Cardiac septum (tissue), 1 donor: ENCODE results near the gene NBPF8. TPM values are rescaled to one million over a fixed set of nuclear protein-coding genes. Genes with fewer than 3 reads are reported as not detected.
"Not testable (repeated sequence)": the region's sequence is repeated elsewhere in the genome, so short reads cannot be mapped to it uniquely, and the experiment has no call there.

Experiments
- DNase-seq: peaks from one replicate; pipeline ENCODE4 v3.0.0-alpha.2; 2020; ENCODE audit warnings: low spot score
- intact Hi-C: fragments of 100-400 bp; cut with DNase I; formaldehyde crosslinking; loops from one replicate; pipeline ENCODE4 v1.14.0; 2022
- long read RNA-seq: library from polyadenylated mRNA; unstranded; transcript quantifications from one replicate; pipeline ENCODE4 v2.0.0, GENCODE V29; 2021
- total RNA-seq: library from RNA; stranded (reverse); fragmentation: NEBNext Ultra II Directional; extraction: Animal tissue kit (Norgen Biotek cat#: 25700); gene quantifications from one replicate; pipeline ENCODE4 v1.2.1, GENCODE V29; 2021
- donor health status: DM: no; HTN: no; CAD: no.

Gene NBPF8
- 3.2 TPM for total RNA-seq
- long read RNA-seq, partial matches to known transcripts: 3 of 8 reads
- long read RNA-seq, other reads (novel, unspliced or antisense): 5 of 8 reads

GRCh38 chr1:120414911-120415480, at the start of gene NBPF8:
TSS of gene NBPF8 (plus strand) at chr1:120415035. CDS start at chr1:120436523, 21,488 bp downstream.
- intact Hi-C loops: not testable (repeated sequence)
- peak; percentile 85 for DNase-seq

DNA sequence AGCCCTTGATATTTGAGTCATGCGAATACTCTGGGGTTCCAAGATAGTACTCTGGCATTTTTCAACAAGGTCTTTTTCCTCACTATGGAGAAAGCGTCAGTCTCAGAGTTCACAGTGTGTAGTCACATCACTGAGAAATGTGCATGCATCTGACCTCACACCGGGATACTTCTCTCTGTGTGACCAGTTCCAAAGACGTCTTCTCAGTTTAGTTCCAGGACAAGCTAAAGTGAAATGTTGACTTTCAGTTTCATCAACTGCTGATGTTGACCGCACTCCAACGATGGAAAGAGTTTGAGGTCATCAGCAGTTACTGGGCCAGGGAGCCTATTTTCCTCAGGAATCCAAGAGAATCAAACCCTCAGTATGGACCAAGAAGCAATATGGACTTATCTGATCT, 47.1 kb upstream of the NBPF8 start:
- intact Hi-C loops, DNase-seq: not testable (repeated sequence)

DNA sequence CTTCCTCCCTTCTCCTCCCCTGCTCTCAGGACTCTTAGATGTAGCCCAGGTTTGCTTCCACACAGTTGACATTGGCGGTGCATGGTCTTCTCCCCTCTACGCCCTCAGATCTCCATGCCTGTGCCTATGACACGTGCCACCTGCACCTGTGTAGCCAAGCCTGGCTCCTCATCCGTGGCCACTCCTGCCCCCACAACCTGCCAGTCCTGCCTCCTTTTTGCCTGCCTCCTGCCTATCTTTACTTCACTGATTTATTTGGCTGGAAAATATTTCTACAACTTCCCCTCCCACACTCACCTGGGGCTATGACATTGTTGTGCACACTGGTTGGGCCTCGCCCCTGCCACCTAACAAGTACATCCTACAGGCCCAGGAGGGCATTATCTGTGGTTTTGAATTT, 28.2 kb upstream of the NBPF8 start:
- intact Hi-C loops, DNase-seq: not testable (repeated sequence)

- intact Hi-C loops, DNase-seq: not testable (repeated sequence)
Measured at GRCh38 chr1:120388597-120389126, 26.2 kb upstream of the NBPF8 start.

GRCh38 chr1:120391365-120391764, 23.5 kb upstream of the NBPF8 start:
- DNase-seq, intact Hi-C loops: not testable (repeated sequence)

DNA sequence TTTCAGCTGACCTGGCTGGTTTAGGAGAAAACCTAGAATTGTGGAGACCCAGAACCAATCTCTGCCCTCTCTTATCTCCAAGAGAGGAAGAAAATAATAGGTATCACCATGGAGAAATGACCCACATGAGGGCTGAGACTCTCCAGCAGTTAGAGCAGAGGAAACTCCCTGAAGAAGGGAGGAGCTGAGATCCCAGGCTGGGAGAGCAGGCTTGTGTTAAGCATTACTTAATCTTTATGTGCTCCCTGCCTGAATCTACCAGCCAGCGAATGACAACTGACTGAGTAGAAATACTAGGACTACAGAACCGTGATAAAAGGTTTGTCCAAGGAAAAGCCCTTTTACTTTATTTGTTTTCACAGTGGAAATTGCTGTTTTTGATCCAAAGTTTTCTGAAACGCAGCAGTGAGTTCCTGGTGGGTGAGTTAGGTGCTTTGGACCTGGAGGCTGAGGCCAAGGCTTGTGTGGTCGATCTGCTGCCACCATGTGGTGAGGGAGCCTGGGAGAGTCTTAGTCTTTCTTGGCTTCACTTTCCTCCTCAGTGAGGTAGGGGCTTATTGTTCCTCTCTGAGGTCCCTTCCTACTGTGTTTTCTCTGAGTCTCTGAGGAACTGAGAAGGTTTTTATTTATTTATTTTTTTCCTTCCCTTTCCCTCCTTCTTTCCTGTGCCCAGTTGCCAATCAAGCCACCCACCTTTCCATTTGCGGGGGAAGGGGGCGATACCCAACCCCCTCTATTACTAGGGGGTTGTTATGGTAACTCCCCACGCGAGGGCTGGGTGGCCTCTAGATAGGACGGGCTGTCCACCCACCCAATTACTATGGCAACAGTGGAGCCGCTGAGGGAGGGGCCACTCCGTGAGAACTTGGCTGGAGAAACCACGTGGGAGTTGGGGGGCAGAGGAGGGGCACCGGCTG, 21.3 kb upstream of the NBPF8 start:
- DNase-seq, intact Hi-C loops: not testable (repeated sequence)

GRCh38 chr1:120405348-120405747, 9.5 kb upstream of the NBPF8 start:
- DNase-seq, intact Hi-C loops: not testable (repeated sequence)

- DNase-seq, intact Hi-C loops: not testable (repeated sequence)
Measured at GRCh38 chr1:120414451-120414850, 384 bp upstream of the NBPF8 start.

GRCh38 chr1:120415492-120415961, 692 bp downstream of the NBPF8 start:
- intact Hi-C loops, DNase-seq: not testable (repeated sequence)

DNA sequence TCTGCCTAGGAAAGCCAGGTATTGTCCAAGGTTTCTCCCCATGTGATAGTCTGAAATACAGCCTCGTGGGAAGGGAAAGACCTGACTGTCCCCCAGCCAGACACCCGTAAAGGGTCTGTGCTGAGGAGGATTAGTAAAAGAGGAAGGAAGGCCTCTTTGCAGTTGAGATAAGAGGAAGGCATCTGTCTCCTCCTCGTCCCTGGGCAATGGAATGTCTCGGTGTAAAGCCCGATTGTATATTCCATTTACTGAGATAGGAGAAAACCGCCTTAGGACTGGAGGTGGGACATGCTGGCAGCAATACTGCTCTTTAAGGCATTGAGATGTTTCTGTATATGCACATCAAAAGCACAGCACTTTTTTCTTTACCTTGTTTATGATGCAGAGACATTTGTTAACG, 10.2 kb downstream of the NBPF8 start:
- DNase-seq, intact Hi-C loops: not testable (repeated sequence)

GRCh38 chr1:120431626-120432025, 16.8 kb downstream of the NBPF8 start:
- intact Hi-C loops, DNase-seq: not testable (repeated sequence)

DNA sequence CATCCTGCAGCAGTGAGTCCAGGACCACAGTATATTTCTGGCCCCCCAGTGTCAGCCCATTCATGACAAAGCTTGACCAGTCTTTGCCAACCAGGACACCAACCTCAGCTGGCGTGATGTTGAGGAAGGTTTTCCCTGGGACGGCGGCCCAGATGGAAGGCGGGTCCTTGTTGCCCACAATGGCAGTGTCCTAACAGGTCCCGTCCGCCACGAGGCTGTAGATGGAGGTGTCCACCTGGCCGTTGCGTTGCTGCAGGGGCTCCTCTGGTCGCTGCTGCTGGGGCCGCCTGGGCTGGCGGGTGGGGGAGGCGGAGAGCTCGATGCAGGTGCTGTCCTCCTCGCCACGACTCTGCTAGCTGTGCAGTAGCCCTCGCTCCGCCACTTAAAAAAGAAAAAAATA, 19.0 kb downstream of the NBPF8 start:
- intact Hi-C loops, DNase-seq: not testable (repeated sequence)

- intact Hi-C loops: not testable (repeated sequence)
Measured at GRCh38 chr1:120449124-120449523, 34.3 kb downstream of the NBPF8 start.

More at GRCh38 chr1:120449124-120449523, 34.3 kb downstream of the NBPF8 start:
- not testable (repeated sequence) for DNase-seq

Other genes with a start within 250 kb of the NBPF8 start
- gene SEC22B, start 238.5 kb upstream of the NBPF8 start, total RNA-seq: 18.4 TPM